GM12878 (cell line): ENCODE results near the gene FALEC. TPM values are rescaled to one million over a fixed set of nuclear protein-coding genes. Genes with fewer than 3 reads are reported as not detected.

Experiments used
- BMI1 ChIP-seq: fragments of 450-650 bp; IDR thresholded peaks from 2 replicates; pipeline ENCODE4 v1.6.1; 2016; ENCODE audit warnings: mild to moderate bottlenecking, moderate library complexity, borderline replicate concordance
- HDAC6 ChIP-seq: fragments of 200-600 bp; sonication (generic); IDR thresholded peaks from one replicate; pipeline ENCODE4 v1.8.0; 2017; ENCODE audit warnings: antibody characterized with exemption; ENCODE audit not compliant: unreplicated experiment
- HSF1 ChIP-seq: fragments of 150-350 bp; IDR thresholded peaks from 2 replicates; pipeline ENCODE4 v1.6.1; 2014; ENCODE audit warnings: mild to moderate bottlenecking, low read depth, low read length
- IRF5 ChIP-seq: fragments of 450-650 bp; IDR thresholded peaks from 2 replicates; pipeline ENCODE4 v1.6.1; 2017; ENCODE audit warnings: borderline replicate concordance
- KDM1A ChIP-seq: fragments of 200-600 bp; sonication (generic); IDR thresholded peaks from 2 replicates; pipeline ENCODE4 v1.6.1; 2016; ENCODE audit warnings: borderline replicate concordance
- KLF5 ChIP-seq: fragments of 450-650 bp; IDR thresholded peaks from 2 replicates; pipeline ENCODE4 v1.6.1; 2014; ENCODE audit warnings: mild to moderate bottlenecking; ENCODE audit not compliant: partially characterized antibody
- MTA2 ChIP-seq: fragments of 450-650 bp; IDR thresholded peaks from 2 replicates; pipeline ENCODE4 v1.6.1; 2016; ENCODE audit warnings: low read depth, mild to moderate bottlenecking, moderate library complexity
- NKRF ChIP-seq: fragments of 450-650 bp; conservative IDR thresholded peaks from 2 replicates; pipeline ENCODE4 v1.6.1; 2017; ENCODE audit warnings: mild to moderate bottlenecking, moderate library complexity
- NRF1 ChIP-seq: conservative IDR thresholded peaks from 2 replicates; pipeline ENCODE4 v1.6.1; 2011; ENCODE audit warnings: mild to moderate bottlenecking, low read depth, low read length, improper control_type of control experiment
- PAX5 ChIP-seq: IDR thresholded peaks from 2 replicates; pipeline ENCODE4 v1.6.1; 2011; ENCODE audit warnings: low read depth, low read length, borderline replicate concordance
- PBX3 ChIP-seq: IDR thresholded peaks from 2 replicates; pipeline ENCODE4 v1.6.1; 2011; ENCODE audit warnings: mild to moderate bottlenecking, low read depth, low read length, moderate library complexity; ENCODE audit not compliant: insufficient replicate concordance
- RUNX3 ChIP-seq: IDR thresholded peaks from 2 replicates; pipeline ENCODE4 v1.6.1; 2012; ENCODE audit warnings: low read length, inconsistent platforms
- STAT1 ChIP-seq: fragments of 450-650 bp; conservative IDR thresholded peaks from 2 replicates; pipeline ENCODE4 v1.6.1; 2014; ENCODE audit warnings: antibody characterized with exemption, mild to moderate bottlenecking
- STAT3 ChIP-seq: IDR thresholded peaks from 2 replicates; pipeline ENCODE4 v1.6.1; 2011; ENCODE audit warnings: low read depth, low read length, improper control_type of control experiment
- SUZ12 ChIP-seq: fragments of 200-600 bp; sonication (generic); IDR thresholded peaks from one replicate; pipeline ENCODE4 v1.6.1; 2018; ENCODE audit warnings: antibody characterized with exemption, mild to moderate bottlenecking; ENCODE audit not compliant: unreplicated experiment
- ZBTB33 ChIP-seq: fragments of 450-650 bp; IDR thresholded peaks from 2 replicates; pipeline ENCODE4 v1.6.1; 2017; ENCODE audit warnings: mild to moderate bottlenecking
- polyA plus RNA-seq, 11 experiments: library from polyadenylated mRNA; depleted of rRNA in 4 of 11; unstranded in 6 of 11; stranded (reverse) in 5 of 11; fragments of >200 nt; fragmentation: Nextera tagmentation in 4 of 11; fragmentation: Illumina TruSeq in 1 of 11; extraction: Ambion mirVana in 4 of 11; extraction: Trizol in 1 of 11; gene quantifications; 1 replicate in 1 of 11; 2 replicates in 10 of 11; pipeline versions ENCODE4 v1.2.1 to v1.2.3, GENCODE V29; 2011 to 2016; ENCODE audit warnings: inconsistent platforms in 2 of 11, missing spikeins in 2 of 11, low read depth in 1 of 11
- total RNA-seq, 4 experiments: library from RNA; depleted of rRNA in 3 of 4; stranded (reverse); fragments of >200 nt in 3 of 4; fragmentation: Illumina TruSeq in 1 of 4; extraction: Trizol in 1 of 4; gene quantifications; 2 replicates each; pipeline versions ENCODE4 v1.2.1 to v1.2.3, GENCODE V29; 2013 to 2021
- TF ChIP-seq, protein P1 (sequence below): IDR thresholded peaks from 2 replicates; pipeline ENCODE4 v1.6.1; 2012; ENCODE audit warnings: low read depth, low read length, improper control_type of control experiment

The FALEC gene
- total and polyA plus RNA-seq, 10 of the 15 experiments (the other 5 are each of a cell fraction or from before 2014, with no cell fraction given) = 0.21 to 0.71 (median 0.32) TPM; not detected in 3

GRCh38 chr1:150562446-150563339 lies 47.1 kb downstream of the FALEC start (continued):
- TF ChIP-seq KLF5 = no peak
- no peak for TF ChIP-seq NRF1
- no peak for TF ChIP-seq STAT1
- no peak for TF ChIP-seq ZBTB33
- peak; percentile 42 for TF ChIP-seq PBX3
- TF ChIP-seq MTA2 = peak; percentile 90
- TF ChIP-seq, protein P1, sequence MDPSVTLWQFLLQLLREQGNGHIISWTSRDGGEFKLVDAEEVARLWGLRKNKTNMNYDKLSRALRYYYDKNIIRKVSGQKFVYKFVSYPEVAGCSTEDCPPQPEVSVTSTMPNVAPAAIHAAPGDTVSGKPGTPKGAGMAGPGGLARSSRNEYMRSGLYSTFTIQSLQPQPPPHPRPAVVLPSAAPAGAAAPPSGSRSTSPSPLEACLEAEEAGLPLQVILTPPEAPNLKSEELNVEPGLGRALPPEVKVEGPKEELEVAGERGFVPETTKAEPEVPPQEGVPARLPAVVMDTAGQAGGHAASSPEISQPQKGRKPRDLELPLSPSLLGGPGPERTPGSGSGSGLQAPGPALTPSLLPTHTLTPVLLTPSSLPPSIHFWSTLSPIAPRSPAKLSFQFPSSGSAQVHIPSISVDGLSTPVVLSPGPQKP = peak; percentile 33; the same call in 1 of the 2 replicates
- TF ChIP-seq KDM1A = no peak
- TF ChIP-seq IRF5 = no peak
- no peak for TF ChIP-seq SUZ12
- TF ChIP-seq STAT3 = peak; percentile 98
- TF ChIP-seq BMI1 = no peak
- peak; percentile 97 for TF ChIP-seq PAX5
- no peak for TF ChIP-seq RUNX3
- TF ChIP-seq HDAC6 = no peak
- TF ChIP-seq NKRF = peak; percentile 23; the same call in 1 of the 2 replicates
- no peak; the same call in 1 of the 2 replicates for TF ChIP-seq HSF1
